GM19099 (cell line): ENCODE data around the gene RS1.
A peak's percentile ranks its signal among the peaks of the same experiment; 100 is the strongest.

Experiments used
- POLR2A ChIP-seq: IDR thresholded peaks from 3 replicates; pipeline ENCODE4 v1.6.1; 2011; ENCODE audit warnings: low read depth; ENCODE audit not compliant: insufficient read length; ENCODE audit errors: extremely low read depth

RS1 gene

DNA sequence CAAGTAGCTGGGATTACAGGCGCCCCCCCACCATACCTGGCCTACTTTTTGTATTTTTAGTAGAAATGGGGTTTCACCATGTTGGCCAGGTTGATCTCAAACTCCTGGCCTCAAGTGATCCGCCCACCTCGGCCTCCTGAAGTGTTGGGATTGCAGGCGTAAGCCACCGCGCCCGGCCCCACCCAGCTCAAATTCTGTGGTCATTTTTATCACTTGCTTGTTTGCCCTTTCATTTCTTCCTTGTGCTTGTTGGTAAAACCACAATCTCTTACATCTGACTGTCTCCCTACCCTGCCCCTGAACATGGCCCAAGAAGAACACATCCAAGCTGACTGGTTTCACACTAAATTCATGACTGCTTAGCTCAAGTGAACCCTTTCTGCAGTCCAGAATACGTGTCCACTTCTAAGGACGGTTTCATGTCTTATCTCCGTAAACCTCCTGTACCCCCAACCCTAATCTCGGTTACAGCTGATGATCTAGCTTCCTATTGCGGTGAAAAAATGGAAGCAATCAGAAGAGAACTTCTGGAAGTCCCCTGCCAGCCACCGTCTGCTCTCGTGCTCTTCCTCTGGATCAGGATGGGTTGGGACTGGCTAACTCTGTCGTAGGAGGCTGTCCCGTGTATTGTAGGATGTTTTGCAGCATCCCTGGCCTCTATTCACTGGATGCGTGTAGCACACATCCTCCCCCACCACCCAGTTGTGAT lies 5.4 kb upstream of the RS1 start:
- no peak for TF ChIP-seq POLR2A

DNA sequence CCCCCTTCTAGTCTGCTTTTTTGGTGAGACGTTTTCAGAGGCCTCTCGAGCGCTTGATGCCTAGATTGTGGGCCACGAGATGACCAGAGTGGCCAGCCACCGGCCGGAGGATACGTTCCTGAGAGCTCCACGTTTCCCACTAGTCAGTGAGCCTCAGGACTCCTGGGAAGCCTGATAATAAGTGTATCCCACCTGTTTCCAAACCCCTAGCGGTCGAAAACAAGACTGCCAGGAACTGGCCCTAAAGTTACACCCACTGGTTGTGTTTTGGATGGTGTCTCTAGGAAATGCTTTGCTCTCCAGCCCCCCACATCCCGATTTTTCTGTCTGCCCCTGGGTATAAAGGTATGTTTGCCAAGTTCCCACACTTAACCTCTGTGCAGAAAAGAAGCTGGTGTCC lies 4.6 kb upstream of the RS1 start:
- TF ChIP-seq POLR2A = no peak

DNA sequence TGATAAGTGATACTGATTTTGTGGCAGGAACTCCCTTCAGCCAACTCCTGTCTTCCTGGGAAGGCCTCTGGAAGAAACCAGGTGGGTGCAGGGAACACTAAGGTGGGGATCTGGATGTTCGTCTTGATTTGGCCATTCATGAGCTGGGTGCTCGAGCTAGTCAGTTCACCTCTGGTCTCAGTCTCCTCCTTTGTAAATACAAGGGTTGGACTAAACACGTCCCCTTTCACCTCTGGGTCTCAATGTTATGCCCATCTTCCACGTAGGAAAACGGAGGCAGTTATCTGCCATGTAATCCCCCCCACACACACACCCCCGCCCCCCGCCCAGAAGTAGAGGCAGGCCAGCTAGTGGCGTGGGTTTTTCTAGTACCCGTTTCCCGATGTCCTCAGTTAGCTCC lies 4.1 kb upstream of the RS1 start:
- TF ChIP-seq POLR2A = no peak

DNA sequence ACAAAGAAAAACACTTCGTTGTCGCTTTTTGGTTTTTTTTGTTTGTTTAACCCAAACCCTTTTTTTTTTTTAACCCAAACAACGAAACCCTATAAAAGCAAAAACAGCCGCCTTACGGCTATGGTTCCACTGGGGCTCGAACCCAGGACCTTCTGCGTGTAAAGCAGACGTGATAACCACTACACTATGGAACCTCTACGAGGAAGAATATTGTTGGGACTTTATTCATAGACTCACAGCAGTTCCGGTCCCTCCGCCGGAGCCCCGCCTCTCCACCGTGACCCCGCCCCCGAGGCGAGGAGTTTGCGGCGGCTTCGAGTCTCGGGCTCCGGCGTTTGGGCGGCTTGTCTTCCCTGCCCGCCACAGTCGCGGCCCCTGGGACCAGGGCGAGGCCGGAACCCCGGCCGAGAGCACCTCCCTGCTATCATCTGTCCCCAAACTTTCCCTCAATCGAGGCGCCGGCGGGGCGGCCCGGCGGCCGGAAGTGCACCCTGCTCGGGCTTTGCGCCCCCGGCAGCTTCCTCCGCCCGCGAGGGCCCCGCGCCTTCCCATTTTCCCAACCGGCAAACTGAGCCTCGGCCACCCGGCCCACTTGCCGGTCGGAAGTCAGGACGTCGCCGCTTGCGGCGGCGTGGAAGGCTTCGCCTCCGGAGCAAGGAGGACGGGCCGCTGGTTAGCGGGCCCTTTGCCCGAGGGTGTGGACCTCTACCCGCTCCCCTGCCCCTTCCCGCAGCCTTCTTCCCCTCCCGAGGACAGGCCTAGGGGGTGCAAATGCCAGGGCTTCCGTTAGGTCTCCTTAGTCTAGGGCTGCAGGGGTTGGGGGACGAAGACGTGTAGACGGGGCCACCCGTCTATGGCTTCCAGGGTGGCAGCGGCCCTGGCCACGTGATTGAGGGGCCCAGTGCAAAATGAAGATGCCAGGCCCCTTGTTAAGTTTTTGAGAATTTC lies 3.2 kb upstream of the RS1 start:
- peak; percentile 33 for TF ChIP-seq POLR2A

DNA sequence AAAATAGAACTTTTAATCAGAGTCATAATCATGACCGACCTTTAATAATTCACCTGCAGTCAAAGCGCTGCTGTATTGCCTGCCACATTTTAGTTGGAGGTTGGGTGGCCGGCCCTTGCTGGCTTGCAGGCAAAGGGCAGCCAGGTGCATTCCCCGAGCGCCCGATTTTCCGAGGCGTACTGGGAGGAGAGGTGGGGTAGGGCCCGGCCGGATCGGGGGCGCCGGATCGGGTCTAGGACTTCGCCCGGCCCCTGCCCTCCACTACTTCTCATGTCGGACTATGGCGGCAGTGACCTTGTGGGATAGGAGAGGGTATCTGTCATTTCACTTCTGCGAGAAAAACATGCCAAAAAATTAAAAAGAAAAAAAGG lies 2.5 kb upstream of the RS1 start:
- no peak for TF ChIP-seq POLR2A

DNA sequence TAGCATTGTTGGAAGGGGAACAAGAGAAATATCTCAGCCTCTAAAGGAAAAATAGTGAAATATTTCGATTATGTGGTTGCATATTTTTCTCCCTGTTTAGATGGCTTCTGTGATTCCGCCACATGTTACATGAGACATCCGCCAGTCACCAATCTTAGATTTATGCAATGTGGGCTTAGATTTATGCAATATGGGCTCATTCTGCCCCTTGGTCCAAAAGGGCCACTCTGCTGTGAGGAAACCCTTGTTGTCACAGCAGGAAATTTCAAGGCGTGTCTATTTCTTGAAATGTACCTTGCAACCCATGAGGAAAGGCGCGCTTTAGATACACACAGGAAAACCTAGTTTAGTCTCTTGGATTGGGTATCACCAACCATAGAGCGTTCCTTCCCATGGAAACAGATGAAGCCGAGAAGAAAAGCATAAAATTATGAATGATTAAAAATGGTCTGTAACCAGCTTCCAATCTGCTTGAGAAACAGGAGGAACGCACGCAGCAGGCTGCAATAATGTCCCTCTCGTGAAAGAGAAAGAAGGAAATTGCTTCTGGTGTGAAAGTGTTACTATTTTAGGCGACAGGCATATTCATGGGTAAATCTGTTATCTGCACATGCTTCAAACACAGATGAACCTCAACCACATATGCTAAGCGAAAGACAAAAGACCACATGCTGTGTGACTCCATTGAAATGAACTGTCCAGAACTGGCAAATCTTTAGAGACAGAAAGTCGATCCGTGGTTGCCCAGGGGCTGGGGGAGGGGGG lies 3.7 kb downstream of the RS1 start:
- no peak for TF ChIP-seq POLR2A

DNA sequence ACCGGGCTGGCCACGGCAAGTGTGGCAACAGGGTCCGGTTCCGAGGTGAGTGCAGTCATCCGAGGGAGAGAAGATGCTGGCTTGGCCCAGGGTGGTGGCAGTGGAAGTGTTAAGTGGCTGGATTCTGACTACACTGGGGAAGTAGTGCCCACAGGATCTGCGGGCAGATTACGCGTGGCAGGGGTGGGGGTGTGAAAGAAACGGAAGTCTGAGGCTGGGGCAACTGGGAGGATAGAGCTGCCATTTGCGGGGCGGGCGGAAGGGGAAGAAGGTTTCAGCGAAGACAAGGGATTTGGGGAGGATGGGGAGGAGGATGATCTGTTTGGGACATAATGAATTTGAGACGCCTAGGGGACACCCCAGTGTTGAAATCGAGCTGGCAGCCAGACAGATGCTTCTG lies 5.3 kb downstream of the RS1 start:
- no peak for TF ChIP-seq POLR2A

DNA sequence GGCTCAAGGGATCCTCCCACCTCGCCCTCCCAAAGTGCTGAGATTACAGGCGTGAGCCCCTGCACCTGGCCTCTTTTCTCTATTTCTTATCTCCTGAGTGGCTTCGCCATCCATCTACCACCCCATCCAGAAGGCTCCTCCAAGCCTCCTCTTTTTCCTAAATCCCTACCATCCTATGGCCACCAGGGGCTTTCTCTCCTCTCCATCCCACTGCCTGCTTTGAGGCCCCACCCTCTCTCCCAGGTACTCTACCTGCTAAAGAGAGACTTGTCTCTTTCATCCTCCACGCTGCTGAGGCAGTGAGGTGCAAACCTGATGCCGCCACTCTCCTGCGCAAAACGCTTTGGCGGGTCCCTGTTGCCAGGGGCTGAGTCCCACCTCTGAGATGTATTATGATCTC lies 7.0 kb downstream of the RS1 start:
- no peak for TF ChIP-seq POLR2A

DNA sequence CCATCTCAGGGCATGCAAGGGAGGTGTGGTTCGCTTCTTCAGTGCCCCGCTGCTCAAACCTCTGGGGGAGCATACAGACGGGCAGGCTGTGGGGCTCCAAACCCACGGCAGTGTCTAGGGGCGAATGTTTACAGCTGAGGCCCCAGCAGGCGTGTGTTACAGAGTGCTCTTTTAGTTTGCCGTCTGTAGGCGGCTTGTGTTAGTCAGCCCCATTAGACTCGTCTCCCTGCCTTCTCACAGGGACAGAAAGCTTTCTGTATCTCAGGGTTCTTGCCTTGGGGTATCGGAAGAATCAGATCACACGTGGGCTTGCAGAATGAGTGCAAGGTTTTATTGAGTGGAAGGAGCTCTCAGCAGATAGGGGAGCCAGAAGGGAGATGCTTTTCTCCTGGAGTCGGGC lies 10.6 kb downstream of the RS1 start:
- TF ChIP-seq POLR2A = no peak

DNA sequence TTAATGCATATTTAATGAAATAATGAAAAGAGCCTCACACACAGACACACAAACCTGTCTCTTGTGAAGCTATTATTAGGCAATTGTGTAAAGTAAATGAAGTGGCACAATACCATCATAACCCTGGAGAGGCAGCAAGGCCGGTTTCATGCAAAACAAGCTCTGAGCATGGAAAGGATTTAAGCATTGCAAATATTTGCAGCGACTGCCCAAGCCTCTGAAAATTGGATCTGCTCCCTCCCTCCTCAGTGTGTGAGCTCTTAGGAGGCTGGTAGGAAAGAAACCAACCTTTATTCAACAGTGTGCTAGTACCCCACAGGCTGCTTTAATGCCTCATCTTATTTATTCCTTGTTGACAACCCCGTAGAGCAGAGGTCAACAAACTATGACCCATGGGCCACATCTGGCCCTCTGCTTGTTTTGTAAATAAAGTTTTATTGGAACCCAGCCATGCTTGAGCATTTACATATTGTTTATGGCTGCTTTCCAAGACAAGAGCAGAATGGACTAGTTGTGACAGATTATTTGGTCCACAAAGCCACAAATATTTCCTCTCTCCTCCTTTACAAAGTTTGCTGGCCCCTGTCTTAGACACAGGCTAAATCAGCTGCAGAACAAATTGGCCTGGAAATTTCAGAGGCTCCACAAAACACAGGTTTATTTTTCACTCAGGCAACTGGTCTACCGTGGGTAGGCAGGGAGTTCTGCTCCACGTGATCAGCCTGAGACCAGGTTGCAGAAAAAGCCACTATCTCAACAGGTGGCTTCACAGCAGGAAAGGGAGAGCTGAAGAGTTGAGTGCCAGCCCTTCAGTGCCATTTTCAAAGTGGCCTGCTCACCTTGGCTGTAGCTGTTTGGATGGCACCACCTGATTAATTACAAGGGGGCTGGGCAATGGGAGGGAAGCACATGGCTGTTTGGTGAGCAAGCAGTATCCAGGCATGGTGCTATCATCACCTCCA lies 16.8 kb downstream of the RS1 start:
- TF ChIP-seq POLR2A = no peak

DNA sequence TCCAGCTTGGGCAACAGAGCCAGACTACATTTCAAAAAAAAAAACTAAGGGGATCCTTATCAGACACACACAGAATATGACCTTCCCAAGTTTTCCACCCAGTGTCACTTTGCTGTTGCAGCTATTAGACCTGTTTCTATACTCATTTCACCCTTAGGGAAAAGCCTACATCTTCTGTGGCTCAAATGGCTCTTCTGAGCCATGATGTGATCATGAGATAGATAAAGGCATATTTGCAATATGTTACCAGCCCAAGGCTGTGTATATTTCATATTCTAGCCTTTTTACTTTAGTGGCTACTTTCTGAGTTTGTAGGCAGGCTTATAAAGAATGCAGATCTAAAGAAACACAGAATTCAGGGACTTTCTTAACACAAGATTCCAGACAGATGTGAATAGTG lies 19.3 kb downstream of the RS1 start:
- no peak for TF ChIP-seq POLR2A

DNA sequence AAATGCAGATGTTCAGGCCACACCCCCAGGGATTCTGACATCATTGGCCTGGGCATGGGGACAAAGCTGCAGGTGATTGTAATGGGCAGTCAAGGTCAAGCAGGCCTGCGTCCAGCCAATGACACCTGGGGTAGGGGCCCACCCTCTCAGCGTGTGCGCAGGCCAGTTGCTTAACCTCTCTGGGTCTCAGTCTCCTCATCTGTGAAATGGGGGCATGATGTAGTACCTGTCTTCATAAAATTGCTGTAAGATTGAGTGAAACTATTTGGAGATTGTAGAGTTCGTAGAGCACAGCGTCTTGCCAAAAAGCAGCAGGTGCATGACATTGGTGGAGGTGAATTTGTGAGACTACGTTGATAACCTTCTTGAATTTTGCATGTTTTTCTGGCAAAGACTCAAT lies 21.2 kb downstream of the RS1 start:
- no peak for TF ChIP-seq POLR2A

DNA sequence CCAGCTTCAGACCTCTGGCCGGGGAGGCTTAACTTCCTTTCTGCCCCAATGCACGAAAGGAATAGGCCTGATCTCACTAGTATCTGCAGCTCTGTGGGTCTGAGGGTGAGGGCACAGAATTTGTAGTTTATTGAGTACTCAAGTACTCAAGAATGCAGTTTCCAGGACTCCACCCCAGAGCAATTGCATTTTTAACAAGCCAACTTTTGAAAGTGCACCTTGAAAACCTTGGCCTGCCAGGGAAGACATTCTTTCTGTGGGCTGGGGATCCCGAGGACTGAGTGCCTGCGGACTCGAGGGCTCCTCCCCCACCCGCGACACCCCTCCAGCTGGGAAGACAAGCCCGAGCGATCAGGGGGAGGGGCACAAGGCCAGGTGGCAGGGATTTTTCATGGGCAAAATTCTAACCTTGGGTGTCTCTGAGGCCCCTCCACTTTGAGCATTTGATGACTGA lies 22.4 kb downstream of the RS1 start:
- TF ChIP-seq POLR2A = no peak

DNA sequence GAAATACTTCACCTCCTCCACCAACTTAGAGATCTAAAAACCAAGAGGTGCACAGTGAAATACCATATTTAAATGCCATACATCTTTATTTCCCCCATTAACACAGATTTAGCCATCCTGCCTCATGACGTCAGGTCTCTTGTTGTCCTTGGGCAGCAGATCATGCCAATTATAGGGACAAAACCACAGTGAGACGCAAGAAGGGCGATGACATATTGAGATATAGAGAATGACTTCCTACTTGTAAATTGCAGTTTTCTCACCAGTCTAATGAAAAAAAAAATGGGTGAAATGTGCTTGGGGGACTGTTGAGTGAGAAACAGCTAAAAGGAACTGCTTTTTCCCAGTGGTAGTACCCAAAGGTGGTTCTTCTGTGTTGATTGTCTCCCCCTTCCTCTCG lies 24.3 kb downstream of the RS1 start:
- no peak for TF ChIP-seq POLR2A
